A549 (cell line): ENCODE data around the gene EML5. TPM values are rescaled to one million over a fixed set of nuclear protein-coding genes. Genes with fewer than 3 reads are reported as not detected.

ENCODE experiments used
- ATAC-seq, 2 experiments: fragments of 200-7000 bp in 1 of 2; fragments of >200 bp in 1 of 2; cut with Nextera tagmentation in 1 of 2; cut with Tn5 transposase in 1 of 2; 3 replicates each; pipeline versions ENCODE4 v1.8.0 to v1.9.1; 2018 to 2020; ENCODE audit warnings: mild to moderate bottlenecking in 1 of 2, moderate library complexity in 1 of 2
- CTCF ChIA-PET: fragments of 300-600 bp; sonication (Branson Sonifier 250); formaldehyde crosslinking; extraction: SDS; loops from one replicate; lab custom pipeline; 2021; ENCODE audit warnings: antibody characterized with exemption, inconsistent platforms; lab: Yijun Ruan, JAX
- POLR2A ChIA-PET: fragments of 350-600 bp; formaldehyde crosslinking; extraction: SDS; loops from one replicate; lab custom pipeline; 2021; ENCODE audit warnings: antibody characterized with exemption, inconsistent platforms; lab: Yijun Ruan, JAX
- DNase-seq, 2 experiments: peaks; one replicate each; pipeline versions ENCODE4 v3.0.0 to v3.0.0-alpha.2; 2011 to 2016; ENCODE audit warnings: low read depth in 1 of 2, low spot score in 1 of 2
- FAIRE-seq: peaks from 2 replicates; lab custom pipeline; 2011; peaks lifted over from hg19 to GRCh38; lab: Jason Lieb, UNC
- H3K27ac ChIP-seq, 2 experiments: fragments of >200 bp; sonication (Bioruptor Twin); formaldehyde crosslinking; 3 replicates each; pipeline ENCODE4 v1.5.1; 2016 to 2017
- H3K4me1 ChIP-seq: fragments of >200 bp; sonication (Bioruptor Twin); formaldehyde crosslinking; 3 replicates; pipeline ENCODE4 v1.6.1; 2016
- H3K4me2 ChIP-seq: fragments of >200 bp; sonication (Bioruptor Twin); formaldehyde crosslinking; 3 replicates; pipeline ENCODE4 v1.6.1; 2016
- H3K4me3 ChIP-seq: fragments of >200 bp; sonication (Bioruptor Twin); formaldehyde crosslinking; 3 replicates; pipeline ENCODE4 v1.5.1; 2016
- H3K9me3 ChIP-seq: fragments of >200 bp; sonication (Bioruptor Twin); formaldehyde crosslinking; 3 replicates; pipeline ENCODE4 v1.6.1; 2016
- BHLHE40 ChIP-seq: IDR thresholded peaks from 2 replicates; pipeline ENCODE4 v1.6.1; 2012; ENCODE audit warnings: low read depth, low read length, inconsistent platforms
- CBX8 ChIP-seq: fragments of 200-600 bp; sonication (generic); IDR thresholded peaks from 2 replicates; pipeline ENCODE4 v1.6.1; 2016
- CHD2 ChIP-seq: fragments of 150-350 bp; IDR thresholded peaks from 2 replicates; pipeline ENCODE4 v1.6.1; 2014; ENCODE audit warnings: low read length; ENCODE audit not compliant: partially characterized antibody
- EHMT2 ChIP-seq: fragments of 200-600 bp; sonication (generic); IDR thresholded peaks from 2 replicates; pipeline ENCODE4 v1.6.1; 2016; ENCODE audit warnings: antibody characterized with exemption, low read depth, mild to moderate bottlenecking, moderate library complexity
- FOSL2 ChIP-seq, 2 experiments: fragments of 450-650 bp in 1 of 2; fragments of >200 bp in 1 of 2; sonication (Bioruptor Twin) in 1 of 2; formaldehyde crosslinking; IDR thresholded peaks; 2 replicates each; pipeline versions ENCODE4 v1.5.0 to v1.6.1; 2016 to 2020; ENCODE audit warnings: mild to moderate bottlenecking in 1 of 2, moderate library complexity in 1 of 2
- FOXS1 ChIP-seq: fragments of 250-450 bp; sonication (Bioruptor Pico); IDR thresholded peaks from 2 replicates; pipeline ENCODE4 v1.5.0; 2020; ENCODE audit warnings: mild to moderate bottlenecking, moderate library complexity
- GATA3 ChIP-seq: IDR thresholded peaks from 2 replicates; pipeline ENCODE4 v1.6.1; 2012; ENCODE audit warnings: borderline replicate concordance
- HEYL ChIP-seq: fragments of 250-450 bp; sonication (Bioruptor Pico); IDR thresholded peaks from 2 replicates; pipeline ENCODE4 v1.8.0; 2021; ENCODE audit warnings: mild to moderate bottlenecking, moderate library complexity
- HOXA7 ChIP-seq: fragments of 250-450 bp; sonication (Bioruptor Pico); IDR thresholded peaks from 2 replicates; pipeline ENCODE4 v1.5.0; 2020; ENCODE audit warnings: mild to moderate bottlenecking, moderate library complexity
- JUN ChIP-seq, 2 experiments: fragments of >200 bp; sonication (Bioruptor Twin); formaldehyde crosslinking; IDR thresholded peaks; 2 replicates in 1 of 2; 3 replicates in 1 of 2; pipeline ENCODE4 v1.6.1; 2016 to 2017
- KDM5A ChIP-seq: fragments of 200-600 bp; sonication (generic); IDR thresholded peaks from 2 replicates; pipeline ENCODE4 v1.6.1; 2016; ENCODE audit warnings: antibody characterized with exemption, mild to moderate bottlenecking
- PHF8 ChIP-seq: fragments of 200-600 bp; sonication (generic); IDR thresholded peaks from 2 replicates; pipeline ENCODE4 v1.6.1; 2016; ENCODE audit warnings: low read depth, mild to moderate bottlenecking, antibody characterized with exemption, moderate library complexity, borderline replicate concordance
- POLR2A ChIP-seq: IDR thresholded peaks from 2 replicates; pipeline ENCODE4 v1.6.1; 2012; ENCODE audit warnings: mild to moderate bottlenecking, low read length
- POLR2AphosphoS2 ChIP-seq: conservative IDR thresholded peaks from 2 replicates; pipeline ENCODE4 v1.6.1; 2012; ENCODE audit warnings: low read length, improper control_type of control experiment, inconsistent platforms
- RAD21 ChIP-seq, 2 experiments: fragments of >200 bp in 1 of 2; sonication (Bioruptor Twin) in 1 of 2; formaldehyde crosslinking in 1 of 2; IDR thresholded peaks in 1 of 2; conservative IDR thresholded peaks in 1 of 2; 2 replicates in 1 of 2; 3 replicates in 1 of 2; pipeline ENCODE4 v1.6.1; 2012 to 2018; ENCODE audit warnings: inconsistent platforms in 1 of 2
- RARB ChIP-seq: fragments of 250-450 bp; sonication (Bioruptor Pico); IDR thresholded peaks from 2 replicates; pipeline ENCODE4 v1.8.0; 2021; ENCODE audit warnings: mild to moderate bottlenecking, moderate library complexity
- RFX5 ChIP-seq: fragments of 450-650 bp; IDR thresholded peaks from 2 replicates; pipeline ENCODE4 v1.7.1; 2014; ENCODE audit warnings: antibody characterized with exemption, mild to moderate bottlenecking, moderate library complexity
- RNF2 ChIP-seq: fragments of 200-600 bp; sonication (generic); IDR thresholded peaks from 2 replicates; pipeline ENCODE4 v1.6.1; 2016; ENCODE audit warnings: low read depth, mild to moderate bottlenecking, antibody characterized with exemption, moderate library complexity, borderline replicate concordance
- SREBF2 ChIP-seq: fragments of 450-650 bp; IDR thresholded peaks from 2 replicates; pipeline ENCODE4 v1.6.1; 2014; ENCODE audit warnings: mild to moderate bottlenecking, moderate library complexity
- WGBS: methylation state at CpG from one replicate; pipeline ENCODE4 v1.1.6; 2017; ENCODE audit errors: missing lambda C conversion rate; 5-methylcytosine and 5-hydroxymethylcytosine counted together
- polyA plus RNA-seq, 4 experiments: library from polyadenylated mRNA; depleted of rRNA in 3 of 4; stranded (reverse); fragments of >200 nt; fragmentation: RNase III in 1 of 4; extraction: RNeasy Plus Mini Kit Qiagen cat#74134 plus additional on column Dnase treatment in 1 of 4; gene quantifications; 2 replicates in 3 of 4; 3 replicates in 1 of 4; pipeline ENCODE4 v1.2.3, GENCODE V29; 2011 to 2017
- TF ChIP-seq, protein P1 (sequence below): fragments of 200-600 bp; sonication (generic); IDR thresholded peaks from 2 replicates; pipeline ENCODE4 v1.6.1; 2016; ENCODE audit warnings: antibody characterized with exemption, mild to moderate bottlenecking, moderate library complexity
- TF ChIP-seq, protein P2 (sequence below): fragments of 150-350 bp; IDR thresholded peaks from 2 replicates; pipeline ENCODE4 v1.6.1; 2014; ENCODE audit warnings: low read depth, mild to moderate bottlenecking, low read length
- TF ChIP-seq, protein P3 (sequence below): fragments of >200 bp; sonication (Bioruptor Twin); formaldehyde crosslinking; IDR thresholded peaks from 3 replicates; pipeline ENCODE4 v1.5.1; 2016
- TF ChIP-seq, protein P4 (sequence below): IDR thresholded peaks from 2 replicates; pipeline ENCODE4 v1.6.1; 2012; ENCODE audit warnings: low read depth, borderline replicate concordance
- TF ChIP-seq, protein P5 (sequence below): IDR thresholded peaks from 2 replicates; pipeline ENCODE4 v1.6.1; 2012

EML5 gene
- polyA plus RNA-seq, 2 of the 4 experiments (the other 2 are of a cell fraction), result 0.44 to 0.62 TPM

DNA sequence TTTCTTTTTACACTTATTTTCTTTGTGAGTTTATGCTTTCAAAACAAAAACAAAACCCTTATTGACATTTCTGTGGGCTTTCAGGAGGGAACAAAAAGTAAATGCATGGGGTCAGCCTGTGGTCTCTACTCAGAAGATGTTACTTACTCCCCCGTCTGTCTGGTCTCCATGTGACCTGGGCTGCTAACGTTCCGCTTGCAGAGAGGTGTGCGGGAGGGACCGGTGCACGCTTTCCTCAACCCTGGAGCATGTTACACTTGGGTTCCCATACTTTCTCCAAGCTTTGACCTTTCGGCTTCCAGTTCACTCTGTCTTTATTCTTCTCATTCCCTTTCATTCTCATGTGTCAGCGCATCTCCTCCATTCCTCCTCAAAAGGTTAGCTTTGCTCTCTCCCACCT is 193.4 kb downstream of the EML5 start:
- ChIA-PET CTCF (no interaction called here), POLR2A (no interaction called here)
- H3K4me1 ChIP-seq, result peaks cover 6% of the 10 kb centered on the region; the same call in 2 of the 3 replicates
- ATAC-seq (no peak), FAIRE-seq (no peak), DNase-seq (no peak)
- H3K4me3 ChIP-seq, result no peak overlapping the region
- no peaks in the 10 kb centered on the region for H3K9me3 ChIP-seq
- H3K27ac ChIP-seq, result no peak overlapping the region
- TF ChIP-seq PHF8 (no peak), HEYL (CRISPR knock-in tag) (no peak)
- TF ChIP-seq, protein P1, sequence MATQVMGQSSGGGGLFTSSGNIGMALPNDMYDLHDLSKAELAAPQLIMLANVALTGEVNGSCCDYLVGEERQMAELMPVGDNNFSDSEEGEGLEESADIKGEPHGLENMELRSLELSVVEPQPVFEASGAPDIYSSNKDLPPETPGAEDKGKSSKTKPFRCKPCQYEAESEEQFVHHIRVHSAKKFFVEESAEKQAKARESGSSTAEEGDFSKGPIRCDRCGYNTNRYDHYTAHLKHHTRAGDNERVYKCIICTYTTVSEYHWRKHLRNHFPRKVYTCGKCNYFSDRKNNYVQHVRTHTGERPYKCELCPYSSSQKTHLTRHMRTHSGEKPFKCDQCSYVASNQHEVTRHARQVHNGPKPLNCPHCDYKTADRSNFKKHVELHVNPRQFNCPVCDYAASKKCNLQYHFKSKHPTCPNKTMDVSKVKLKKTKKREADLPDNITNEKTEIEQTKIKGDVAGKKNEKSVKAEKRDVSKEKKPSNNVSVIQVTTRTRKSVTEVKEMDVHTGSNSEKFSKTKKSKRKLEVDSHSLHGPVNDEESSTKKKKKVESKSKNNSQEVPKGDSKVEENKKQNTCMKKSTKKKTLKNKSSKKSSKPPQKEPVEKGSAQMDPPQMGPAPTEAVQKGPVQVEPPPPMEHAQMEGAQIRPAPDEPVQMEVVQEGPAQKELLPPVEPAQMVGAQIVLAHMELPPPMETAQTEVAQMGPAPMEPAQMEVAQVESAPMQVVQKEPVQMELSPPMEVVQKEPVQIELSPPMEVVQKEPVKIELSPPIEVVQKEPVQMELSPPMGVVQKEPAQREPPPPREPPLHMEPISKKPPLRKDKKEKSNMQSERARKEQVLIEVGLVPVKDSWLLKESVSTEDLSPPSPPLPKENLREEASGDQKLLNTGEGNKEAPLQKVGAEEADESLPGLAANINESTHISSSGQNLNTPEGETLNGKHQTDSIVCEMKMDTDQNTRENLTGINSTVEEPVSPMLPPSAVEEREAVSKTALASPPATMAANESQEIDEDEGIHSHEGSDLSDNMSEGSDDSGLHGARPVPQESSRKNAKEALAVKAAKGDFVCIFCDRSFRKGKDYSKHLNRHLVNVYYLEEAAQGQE, result no peak
- TF ChIP-seq, protein P2, sequence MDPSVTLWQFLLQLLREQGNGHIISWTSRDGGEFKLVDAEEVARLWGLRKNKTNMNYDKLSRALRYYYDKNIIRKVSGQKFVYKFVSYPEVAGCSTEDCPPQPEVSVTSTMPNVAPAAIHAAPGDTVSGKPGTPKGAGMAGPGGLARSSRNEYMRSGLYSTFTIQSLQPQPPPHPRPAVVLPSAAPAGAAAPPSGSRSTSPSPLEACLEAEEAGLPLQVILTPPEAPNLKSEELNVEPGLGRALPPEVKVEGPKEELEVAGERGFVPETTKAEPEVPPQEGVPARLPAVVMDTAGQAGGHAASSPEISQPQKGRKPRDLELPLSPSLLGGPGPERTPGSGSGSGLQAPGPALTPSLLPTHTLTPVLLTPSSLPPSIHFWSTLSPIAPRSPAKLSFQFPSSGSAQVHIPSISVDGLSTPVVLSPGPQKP, result no peak
- 94% methylated on average over 8 of the region's 8 CpGs for WGBS
- H3K4me2 ChIP-seq, result no peak overlapping the region

DNA sequence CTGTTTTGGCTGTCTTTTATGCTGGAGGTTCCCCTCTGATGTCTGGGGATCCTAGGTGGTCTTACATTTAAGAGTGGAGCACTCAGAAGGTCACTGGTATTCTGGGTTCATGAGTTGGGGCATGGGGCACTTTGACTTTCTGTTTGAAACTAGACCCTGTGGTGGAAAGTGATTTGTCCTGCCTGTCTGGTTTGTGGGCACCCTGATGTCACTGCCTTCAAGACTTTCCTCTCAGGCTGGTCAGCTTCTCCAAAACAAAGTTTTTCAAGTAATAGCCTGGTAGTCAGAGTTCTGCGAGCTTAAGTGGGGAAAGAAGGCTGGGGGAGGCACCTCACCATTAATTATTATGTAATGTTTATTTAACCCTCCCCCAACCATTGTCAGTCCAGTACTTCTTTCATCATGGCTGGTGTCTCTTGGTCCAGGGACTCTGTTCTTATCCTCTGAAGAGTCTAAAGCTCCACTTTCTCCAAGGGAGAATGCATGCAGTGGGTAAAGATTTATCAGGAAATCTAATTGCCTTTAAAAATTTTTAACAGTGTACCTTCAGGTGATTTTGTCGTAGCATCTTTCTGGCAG is 194.6 kb downstream of the EML5 start:
- 83% methylated on average over 2 of the region's 2 CpGs for WGBS
- no peak for FAIRE-seq
- Histone ChIP-seq H3K4me2 (no peak overlapping the region), H3K4me1 (peaks cover 6% of the 10 kb centered on the region; the same call in 2 of the 3 replicates), H3K9me3 (no peaks in the 10 kb centered on the region), H3K4me3 (no peak overlapping the region), H3K27ac (no peak overlapping the region)
- POLR2A ChIA-PET, result no interaction called here
- CTCF ChIA-PET, result no interaction called here
- TF ChIP-seq, protein P3, sequence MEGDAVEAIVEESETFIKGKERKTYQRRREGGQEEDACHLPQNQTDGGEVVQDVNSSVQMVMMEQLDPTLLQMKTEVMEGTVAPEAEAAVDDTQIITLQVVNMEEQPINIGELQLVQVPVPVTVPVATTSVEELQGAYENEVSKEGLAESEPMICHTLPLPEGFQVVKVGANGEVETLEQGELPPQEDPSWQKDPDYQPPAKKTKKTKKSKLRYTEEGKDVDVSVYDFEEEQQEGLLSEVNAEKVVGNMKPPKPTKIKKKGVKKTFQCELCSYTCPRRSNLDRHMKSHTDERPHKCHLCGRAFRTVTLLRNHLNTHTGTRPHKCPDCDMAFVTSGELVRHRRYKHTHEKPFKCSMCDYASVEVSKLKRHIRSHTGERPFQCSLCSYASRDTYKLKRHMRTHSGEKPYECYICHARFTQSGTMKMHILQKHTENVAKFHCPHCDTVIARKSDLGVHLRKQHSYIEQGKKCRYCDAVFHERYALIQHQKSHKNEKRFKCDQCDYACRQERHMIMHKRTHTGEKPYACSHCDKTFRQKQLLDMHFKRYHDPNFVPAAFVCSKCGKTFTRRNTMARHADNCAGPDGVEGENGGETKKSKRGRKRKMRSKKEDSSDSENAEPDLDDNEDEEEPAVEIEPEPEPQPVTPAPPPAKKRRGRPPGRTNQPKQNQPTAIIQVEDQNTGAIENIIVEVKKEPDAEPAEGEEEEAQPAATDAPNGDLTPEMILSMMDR, result no peak
- TF ChIP-seq POLR2AphosphoS2 (no peak), RAD21 (conservative IDR thresholded peaks at IDR 0.05 in 1 of 2, IDR thresholded peaks at IDR 0.05 in 1 of 2) (no peak), SREBF2 (no peak), POLR2A (no peak)
- DNase-seq, result no peak
- ATAC-seq, result no peak

DNA sequence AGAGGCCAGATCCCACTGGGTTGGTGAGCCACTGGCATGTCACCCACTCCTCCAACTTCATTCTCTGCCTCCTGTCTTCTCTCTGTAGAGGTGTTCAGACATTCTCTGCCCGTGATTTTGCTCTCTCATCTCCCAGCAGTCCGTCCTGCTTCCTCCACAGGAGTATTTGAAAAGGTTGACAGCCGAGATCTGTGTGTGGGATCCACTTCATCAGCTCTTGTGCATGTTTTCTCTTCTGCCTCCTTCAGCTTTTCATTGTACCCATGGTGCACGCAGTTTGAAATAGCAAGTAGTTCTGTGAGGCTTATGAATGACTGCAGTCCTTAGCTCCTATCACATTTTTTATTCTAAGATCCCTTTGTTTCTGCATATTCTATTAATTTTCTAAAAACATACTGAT is 195.2 kb downstream of the EML5 start:
- no peak overlapping the region for H3K27ac ChIP-seq
- FAIRE-seq (no peak), DNase-seq (no peak), ATAC-seq (no peak)
- 91% methylated on average over 4 of the region's 4 CpGs for WGBS
- H3K4me3 ChIP-seq, result no peak overlapping the region
- POLR2A ChIA-PET, result no interaction called here
- H3K9me3 ChIP-seq, result no peaks in the 10 kb centered on the region
- peaks cover 6% of the 10 kb centered on the region; the same call in 2 of the 3 replicates for H3K4me1 ChIP-seq
- no peak overlapping the region for H3K4me2 ChIP-seq
- CTCF ChIA-PET, result interaction anchor here (1.3 kb wide), 1 partner anchor 30 kb away, joined by 3 read pairs; no protein-coding TSS in a partner anchor
- TF ChIP-seq JUN (IDR thresholded peaks at IDR 0.05), result no peak
- no peak for TF ChIP-seq RFX5
- no peak for TF ChIP-seq SREBF2
- TF ChIP-seq FOSL2 (IDR thresholded peaks at IDR 0.05), result no peak
- TF ChIP-seq FOSL2 (CRISPR knock-in tag; IDR thresholded peaks at IDR 0.05), result no peak
- TF ChIP-seq, protein P4, sequence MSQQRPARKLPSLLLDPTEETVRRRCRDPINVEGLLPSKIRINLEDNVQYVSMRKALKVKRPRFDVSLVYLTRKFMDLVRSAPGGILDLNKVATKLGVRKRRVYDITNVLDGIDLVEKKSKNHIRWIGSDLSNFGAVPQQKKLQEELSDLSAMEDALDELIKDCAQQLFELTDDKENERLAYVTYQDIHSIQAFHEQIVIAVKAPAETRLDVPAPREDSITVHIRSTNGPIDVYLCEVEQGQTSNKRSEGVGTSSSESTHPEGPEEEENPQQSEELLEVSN, result no peak
- no peak for TF ChIP-seq RNF2
- TF ChIP-seq RARB (CRISPR knock-in tag), result no peak
- no peak for TF ChIP-seq FOXS1 (CRISPR knock-in tag)
- no peak for TF ChIP-seq KDM5A
- no peak for TF ChIP-seq CHD2
- TF ChIP-seq GATA3, result no peak
- no peak for TF ChIP-seq BHLHE40
- TF ChIP-seq, protein P5, sequence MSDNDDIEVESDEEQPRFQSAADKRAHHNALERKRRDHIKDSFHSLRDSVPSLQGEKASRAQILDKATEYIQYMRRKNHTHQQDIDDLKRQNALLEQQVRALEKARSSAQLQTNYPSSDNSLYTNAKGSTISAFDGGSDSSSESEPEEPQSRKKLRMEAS, result no peak
- TF ChIP-seq CBX8, result no peak
- no peak for TF ChIP-seq EHMT2
- no peak for TF ChIP-seq HOXA7 (CRISPR knock-in tag)
- TF ChIP-seq, protein P3, result no peak
